ENCODE measurements around the gene ALDH7A1.
"Not testable (repeated sequence)": the region's sequence is repeated elsewhere in the genome, so short reads cannot be mapped to it uniquely, and the experiment has no call there.

Gene ALDH7A1

DNA sequence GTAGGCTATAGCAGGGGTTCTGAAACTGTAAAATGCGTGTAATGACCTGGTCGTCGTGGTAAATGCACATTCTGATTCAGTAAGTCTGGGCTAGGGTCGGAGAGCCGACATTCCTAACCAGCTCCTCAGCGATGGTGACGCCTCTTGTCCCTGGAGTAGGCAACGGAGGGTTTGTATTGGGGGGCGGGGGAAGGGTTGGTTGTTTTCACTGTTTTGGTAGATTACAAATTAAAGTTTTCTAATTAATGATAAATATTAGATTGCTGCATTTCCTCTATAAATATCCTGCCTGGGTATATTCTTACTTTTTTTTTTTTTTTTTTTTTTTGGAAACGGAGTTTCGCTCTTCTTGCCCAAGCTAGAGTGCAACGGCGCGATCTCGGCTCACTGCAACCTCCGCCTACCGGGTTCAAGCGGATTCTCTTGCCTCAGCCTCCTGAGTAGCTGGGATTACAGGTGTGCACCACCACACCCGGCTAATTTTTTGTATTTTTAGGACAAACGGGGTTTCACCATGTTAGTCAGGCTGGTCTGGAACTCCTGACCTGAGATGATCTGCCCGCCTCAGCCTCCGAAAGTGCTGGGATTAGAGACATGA lies 566 bp upstream of the ALDH7A1 start:
- DNase-seq (ENCODE audit: low read depth in 3 of 3, low spot score in 1 of 3) = no peak

DNA sequence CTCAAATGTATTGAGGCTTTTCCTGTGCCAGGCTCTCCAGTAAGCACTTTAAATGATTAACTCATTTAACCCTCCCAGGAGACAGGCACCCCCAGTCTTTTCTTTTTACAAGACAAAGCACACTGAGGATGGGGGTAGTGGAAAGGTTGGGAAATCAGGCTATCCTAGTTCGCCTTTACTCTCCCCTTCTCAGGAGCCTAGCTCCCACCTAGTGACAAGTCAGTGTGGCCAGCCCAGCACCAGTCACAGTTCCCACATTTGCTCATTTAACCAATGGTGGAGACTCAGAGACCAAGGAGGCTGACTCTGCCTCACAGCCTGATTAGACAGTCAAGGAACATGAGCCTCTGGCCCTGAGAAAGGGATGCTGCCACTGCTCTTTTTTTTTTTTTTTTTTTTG lies 3.5 kb downstream of the ALDH7A1 start:
- no peak for DNase-seq (ENCODE audit: low read depth in 3 of 3, low spot score in 1 of 3)

DNA sequence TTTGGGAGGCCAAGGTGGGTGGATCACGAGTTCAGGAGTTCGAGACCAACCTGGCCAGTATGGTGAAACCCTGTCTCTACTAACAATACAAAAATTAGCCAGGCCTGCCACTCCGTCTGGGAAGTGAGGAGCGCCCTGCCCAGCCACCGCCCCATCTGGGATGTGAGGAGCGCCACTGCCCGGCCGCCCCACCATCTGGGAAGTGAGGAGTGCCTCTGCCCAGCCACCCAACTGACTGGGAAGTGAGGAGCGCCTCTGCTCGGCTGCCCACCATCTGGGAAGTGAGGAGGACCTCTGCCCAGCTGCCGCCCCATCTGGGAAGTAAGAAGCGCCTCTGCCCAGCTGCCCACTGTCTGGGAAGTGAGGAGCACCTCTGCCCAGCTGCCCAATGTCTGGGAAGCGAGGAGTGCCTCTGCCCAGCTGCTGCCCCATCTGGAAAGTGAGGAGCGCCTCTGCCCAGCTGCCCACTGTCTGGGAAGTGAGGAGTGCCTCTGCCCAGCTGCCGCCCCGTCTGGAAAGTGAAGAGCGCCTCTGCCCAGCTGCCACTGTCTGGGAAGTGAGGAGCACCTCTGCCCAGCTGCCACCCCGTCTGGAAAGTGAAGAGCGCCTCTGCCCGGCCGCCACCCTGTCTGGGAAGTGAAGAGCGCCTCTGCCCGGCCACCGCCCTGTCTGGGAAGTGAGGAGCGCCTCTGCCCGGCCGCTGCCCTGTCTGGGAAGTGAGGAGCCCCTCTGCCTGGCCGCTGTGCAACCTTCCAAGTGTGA lies 5.3 kb downstream of the ALDH7A1 start:
- DNase-seq (ENCODE audit: low read depth in 3 of 3, low spot score in 1 of 3) = no peak

DNA sequence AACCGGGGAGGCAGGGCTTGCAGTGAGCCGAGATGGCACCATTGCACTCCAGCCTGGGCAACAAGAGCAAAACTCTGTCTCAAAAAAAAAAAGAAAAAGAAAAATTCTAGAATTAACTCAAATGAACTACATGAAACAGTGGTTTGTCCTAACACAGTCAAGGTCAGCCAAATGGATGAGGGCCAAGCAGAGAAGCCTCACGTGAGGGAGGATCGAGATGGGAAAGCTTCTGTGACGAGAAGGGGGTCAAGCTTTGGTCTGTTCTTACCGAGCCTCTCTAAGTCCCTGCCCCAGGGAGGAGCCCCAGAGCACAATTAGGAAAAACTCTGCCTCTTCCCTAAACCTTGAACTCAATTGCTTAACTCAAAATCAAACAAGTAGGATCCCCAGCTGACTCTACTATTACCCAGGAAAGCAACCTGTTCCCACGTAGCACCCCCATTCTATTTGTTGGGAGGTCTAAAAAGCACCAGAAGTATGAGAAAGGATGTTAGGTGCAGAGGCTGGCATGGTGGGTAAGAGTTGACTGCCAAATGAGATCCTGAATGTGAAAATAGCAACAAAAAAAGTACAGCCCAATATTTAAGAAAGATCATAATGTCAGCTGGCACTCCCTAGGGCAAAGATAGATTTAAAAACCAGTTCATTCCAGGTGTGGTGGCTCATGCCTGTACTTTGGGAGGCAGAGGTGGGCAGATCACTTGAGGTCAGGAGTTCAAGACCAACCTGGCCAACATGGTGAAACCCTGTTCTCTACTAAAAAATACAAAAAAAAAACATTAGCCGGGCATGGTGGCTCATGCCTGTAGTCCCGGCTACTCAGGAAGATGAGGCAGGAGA lies 7.2 kb downstream of the ALDH7A1 start:
- DNase-seq (ENCODE audit: low read depth in 3 of 3, low spot score in 1 of 3) = no peak

DNA sequence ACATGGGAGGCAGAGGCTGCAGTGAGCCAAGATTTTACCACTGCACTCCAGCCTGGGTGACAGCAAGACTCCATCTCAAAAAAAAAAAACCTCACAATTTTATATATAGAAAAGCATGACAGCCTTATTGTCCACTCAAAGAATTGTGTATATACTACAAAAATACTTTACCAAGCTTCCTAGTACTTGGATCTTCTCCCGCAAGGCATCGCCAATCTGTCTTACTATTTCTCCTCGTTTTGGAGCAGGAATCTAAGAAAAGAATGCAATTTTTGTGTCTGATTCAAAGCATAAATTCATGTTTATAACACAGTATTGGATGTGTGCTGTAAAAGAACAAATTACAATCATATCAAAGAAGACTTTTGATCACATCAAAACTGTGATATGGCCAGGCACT lies 11.3 kb downstream of the ALDH7A1 start:
- no peak for DNase-seq (ENCODE audit: low read depth in 3 of 3, low spot score in 1 of 3)

DNA sequence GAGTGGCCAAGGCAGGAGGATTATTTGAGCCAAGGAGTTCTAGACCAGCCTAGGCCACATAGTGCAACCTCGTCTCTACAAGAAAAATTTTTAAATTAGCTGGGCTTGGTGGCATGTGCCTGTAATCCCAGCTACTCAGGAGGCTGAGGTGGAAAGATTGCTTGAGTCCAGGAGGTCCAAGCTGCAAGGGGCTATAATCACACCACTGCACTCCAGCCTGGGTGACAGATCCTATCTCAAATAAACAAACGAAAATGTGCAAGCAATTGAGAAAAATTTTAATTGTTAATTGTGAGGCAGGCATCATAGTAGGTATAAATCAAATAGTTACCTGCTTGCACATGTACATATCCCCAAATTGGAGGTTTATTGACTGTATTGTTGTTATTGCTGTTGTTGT lies 15.3 kb downstream of the ALDH7A1 start:
- no peak for DNase-seq (ENCODE audit: low read depth in 3 of 3, low spot score in 1 of 3)

DNA sequence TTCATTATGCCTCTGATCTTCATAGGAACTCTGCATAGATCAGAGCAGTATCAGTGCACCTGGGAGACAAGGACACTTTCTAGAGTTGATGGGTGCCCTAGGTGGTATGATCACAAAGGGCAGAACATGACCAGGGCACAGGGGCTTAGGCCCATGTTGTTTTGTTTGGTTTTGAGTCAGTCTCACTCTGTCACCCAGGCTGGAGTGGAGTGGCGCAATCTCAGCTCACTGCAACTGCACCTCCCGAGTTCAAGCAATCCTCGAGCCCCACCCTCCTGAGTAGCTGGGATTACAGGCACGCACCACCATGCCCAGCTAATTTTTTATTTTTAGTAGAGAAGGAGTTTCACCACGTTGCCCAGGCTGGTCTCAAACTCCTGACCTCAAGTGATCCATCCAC lies 17.6 kb downstream of the ALDH7A1 start:
- DNase-seq (ENCODE audit: low read depth in 3 of 3, low spot score in 1 of 3) = no peak

DNA sequence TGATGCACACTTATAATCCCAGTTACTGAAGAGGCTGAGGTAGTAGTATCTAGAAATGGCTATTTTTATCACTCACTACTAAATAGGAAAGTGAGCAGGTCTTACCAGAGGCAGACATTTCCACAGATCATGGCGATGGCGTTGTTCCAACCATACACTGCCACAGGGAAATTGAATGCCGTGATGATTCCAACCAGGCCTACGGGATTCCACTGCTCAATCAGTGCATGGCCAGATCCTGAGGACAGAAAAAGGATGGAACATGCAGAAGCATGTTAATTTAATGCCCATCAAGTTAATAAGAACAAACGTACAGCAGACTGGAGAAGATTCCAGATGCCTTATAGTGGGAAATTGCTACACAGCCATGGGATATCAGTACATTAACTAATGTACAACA lies 18.0 kb downstream of the ALDH7A1 start:
- DNase-seq (ENCODE audit: low read depth in 3 of 3, low spot score in 1 of 3) = no peak

DNA sequence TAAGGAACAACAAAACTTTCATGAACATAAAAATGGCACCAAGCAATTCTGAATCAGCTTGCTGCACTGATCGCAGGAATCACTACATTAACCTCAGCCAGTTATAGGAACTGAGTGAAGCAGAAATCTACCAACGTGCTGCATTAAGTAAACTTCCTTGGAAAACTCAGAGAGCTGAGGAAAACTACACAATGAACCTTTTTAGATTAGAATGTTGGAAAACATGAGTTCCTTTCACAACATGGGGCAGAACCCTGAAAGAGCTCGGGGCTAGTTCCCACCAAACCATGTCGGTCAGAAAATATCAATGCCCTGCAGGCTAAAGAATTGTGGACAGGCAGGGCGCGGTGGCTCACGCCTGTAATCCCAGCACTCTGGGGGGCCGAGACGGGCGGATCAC lies 19.4 kb downstream of the ALDH7A1 start:
- DNase-seq (ENCODE audit: low read depth in 3 of 3, low spot score in 1 of 3) = no peak

DNA sequence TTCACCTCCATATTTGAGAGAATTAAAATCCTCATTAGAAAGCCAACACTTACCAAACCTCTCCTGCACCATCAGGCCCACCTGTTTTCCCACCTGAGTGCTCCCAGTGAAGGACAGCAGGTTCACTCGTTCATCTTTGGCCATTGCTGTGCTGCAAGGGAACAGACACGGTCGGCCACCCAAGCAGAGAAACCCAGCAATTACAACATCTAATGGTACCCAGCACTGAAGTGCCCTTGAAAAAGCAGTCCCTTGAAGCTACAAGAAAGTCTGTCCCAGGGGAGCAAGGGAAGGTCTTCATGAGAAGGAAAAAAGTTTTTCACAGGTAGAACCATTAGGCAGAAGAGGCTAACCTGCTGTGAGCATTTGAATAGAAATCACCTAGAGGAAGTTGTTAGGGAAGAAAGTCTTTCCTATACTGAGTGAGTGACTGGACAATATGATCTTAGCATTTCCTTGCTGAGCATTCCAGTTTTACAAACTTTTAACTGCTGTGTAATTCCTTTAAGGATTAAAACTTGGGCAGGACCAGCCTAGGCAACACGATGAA lies 26.7 kb downstream of the ALDH7A1 start:
- DNase-seq (ENCODE audit: low read depth in 3 of 3, low spot score in 1 of 3) = no peak

DNA sequence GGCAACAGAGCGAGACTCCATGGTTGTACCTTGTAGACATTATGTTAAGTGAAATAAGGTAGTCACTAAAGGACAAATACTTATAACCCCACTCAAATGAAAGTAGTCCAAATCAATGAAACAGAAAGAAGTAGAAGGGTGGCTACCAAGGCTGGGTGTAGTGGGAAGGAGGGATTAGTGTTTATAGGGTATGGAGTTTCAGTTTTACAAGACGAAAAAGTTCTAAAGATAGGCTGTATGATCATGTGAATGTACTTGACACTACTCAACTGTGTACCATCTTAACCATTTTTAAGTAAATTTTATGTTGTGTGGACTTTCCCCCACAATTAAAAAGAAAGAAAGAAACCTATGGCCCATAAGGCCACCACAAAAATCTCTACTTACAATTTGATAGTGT lies 32.2 kb downstream of the ALDH7A1 start:
- no peak for DNase-seq (ENCODE audit: low read depth in 3 of 3, low spot score in 1 of 3)

DNA sequence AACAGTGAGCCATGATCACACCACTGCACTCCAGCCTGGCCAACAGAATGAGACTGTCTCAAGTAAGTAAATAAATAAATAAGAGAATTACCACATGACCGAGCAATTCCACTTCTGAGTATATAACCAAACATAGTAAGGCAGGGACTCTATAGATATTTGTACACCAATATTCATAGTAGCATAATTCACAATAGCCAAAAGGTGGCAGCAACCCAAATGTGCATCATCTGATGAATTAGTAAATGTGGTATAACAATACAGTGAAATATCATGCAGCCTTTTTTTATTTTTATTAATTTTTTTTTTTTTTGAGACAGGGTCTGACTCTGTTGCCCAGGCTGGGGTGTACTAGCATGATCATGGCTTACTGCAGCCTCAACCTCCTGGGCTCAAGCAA lies 33.1 kb downstream of the ALDH7A1 start:
- no peak for DNase-seq (ENCODE audit: low read depth in 3 of 3, low spot score in 1 of 3)

DNA sequence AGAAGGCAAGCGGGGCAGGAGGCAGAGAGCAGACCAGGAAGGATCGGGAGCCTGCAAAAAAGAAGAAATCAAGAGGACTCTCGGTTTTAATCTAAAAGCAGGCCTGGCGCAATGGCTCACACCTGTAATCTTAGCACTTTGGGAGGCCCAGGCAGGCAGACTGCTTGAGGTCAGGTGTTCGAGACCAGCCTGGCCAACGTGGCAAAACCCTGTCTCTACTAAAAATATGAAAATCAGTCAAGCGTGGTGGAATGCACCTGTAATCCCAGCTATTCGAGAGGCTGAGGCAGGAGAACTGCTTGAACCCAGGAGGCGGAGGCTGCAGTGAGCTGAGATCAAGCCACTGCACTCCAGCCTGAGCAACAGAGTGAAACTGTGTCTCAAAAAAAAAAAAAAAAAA lies 39.9 kb downstream of the ALDH7A1 start:
- not testable (repeated sequence) for DNase-seq (ENCODE audit: low read depth in 3 of 3, low spot score in 1 of 3)

DNA sequence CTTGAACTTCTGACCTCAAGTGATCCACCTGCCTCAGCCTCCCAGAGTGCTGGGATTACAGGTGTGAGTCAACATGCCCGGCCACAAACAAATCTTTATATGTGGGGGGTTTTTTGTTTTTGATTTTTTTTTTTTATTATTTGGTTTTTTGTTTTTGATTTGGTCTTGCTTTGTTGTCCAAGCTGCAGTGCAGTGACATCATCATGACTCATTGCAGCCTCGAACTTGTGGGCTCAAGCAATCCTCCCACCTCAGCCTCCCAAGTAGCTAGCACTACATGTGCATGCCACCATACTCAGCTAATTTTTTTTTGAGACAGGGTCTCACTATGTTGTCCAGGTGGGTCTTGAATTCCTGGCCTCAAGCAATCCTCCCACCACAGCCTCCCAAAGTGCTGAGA lies 42.4 kb downstream of the ALDH7A1 start:
- DNase-seq (ENCODE audit: low read depth in 3 of 3, low spot score in 1 of 3) = no peak

DNA sequence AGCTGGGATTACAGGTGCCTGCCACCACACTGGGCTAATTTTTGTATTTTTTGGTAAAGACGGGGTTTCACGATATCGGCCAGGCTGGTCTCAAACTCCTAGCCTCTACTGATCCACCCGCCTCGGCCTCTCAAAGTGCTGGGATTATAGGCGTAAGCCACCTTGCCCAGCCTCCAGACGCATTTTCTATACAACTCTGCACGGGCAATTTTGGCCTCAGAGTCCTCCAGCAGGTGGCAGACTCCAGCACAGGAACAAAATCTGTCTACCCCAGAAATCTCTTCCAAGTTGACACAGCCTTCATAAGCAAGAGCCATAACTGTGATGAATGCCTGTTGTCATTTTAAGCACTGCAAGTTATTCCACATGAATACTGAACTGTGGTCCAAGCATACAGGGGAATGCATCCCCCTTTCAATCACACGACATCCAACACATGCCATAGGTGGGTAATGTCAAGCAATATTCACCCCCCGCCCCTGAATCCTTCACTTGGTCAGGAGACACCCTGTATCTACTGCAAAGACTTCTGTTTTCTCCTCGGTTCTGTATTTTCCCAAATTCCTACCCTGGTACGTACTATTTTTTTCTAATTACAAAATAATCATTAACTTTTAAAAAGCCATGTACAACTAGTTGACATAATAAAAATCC lies 50.8 kb downstream of the ALDH7A1 start:
- DNase-seq (ENCODE audit: low read depth in 3 of 3, low spot score in 1 of 3) = peak in 1 of 3 donors; percentile 3

DNA sequence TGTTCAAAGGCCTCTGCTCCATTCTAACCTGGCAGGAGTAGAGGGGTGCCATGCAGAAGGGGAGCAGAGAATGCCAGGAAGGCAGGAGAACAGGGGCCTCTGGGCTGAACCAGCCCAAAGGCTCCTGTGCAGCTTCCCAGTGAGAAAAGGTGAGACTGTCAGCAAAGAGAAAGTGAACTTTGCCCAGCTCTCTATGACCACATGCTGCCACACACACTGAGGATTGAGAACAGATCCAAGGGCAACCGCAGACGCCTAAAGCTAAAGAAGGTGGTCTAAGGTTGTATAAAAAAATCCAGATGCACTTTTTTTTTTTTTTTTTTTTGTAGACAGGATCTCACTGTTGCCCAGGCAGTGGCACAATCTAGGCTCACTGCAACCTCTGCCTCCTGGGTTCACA lies 51.4 kb downstream of the ALDH7A1 start:
- no peak for DNase-seq (ENCODE audit: low read depth in 3 of 3, low spot score in 1 of 3)

DNA sequence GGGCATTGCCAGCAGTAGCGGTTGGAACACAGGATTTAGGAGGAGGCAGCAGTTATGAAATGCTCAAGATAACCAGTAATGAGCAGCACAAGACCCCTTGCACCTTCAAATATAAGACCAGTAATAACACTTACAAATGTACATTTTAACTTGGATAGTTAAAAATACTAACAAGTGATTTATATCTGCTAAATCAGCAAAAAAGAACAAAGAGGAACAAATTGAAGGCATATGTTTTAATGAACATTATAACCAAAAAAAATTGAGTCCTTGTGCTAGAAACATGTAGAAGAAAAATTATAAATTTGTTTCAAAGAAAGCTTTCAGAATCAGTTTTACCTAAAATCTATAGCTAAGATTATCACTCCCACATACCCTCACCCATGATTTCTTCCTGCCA lies 52.0 kb downstream of the ALDH7A1 start:
- no peak for DNase-seq (ENCODE audit: low read depth in 3 of 3, low spot score in 1 of 3)

DNA sequence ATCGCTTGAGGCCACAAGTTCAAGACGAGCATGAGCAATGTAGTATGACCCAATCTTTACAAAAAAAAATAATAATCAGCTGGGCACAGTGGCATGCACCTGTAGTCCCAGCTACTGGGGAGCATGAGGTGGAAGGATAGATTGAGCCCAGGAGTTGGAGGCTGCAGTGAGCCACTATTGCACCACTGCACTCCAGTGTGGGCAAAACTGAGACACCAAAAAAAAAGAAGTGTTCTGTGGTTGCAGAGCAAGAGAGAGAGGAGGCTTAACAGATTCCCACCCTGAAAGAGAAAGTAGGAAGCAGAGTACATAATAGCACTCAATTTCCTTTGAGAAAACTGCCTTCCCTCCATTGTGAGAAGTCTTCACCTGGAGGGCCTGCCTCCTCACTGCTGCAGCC lies 52.6 kb downstream of the ALDH7A1 start:
- no peak for DNase-seq (ENCODE audit: low read depth in 3 of 3, low spot score in 1 of 3)

DNA sequence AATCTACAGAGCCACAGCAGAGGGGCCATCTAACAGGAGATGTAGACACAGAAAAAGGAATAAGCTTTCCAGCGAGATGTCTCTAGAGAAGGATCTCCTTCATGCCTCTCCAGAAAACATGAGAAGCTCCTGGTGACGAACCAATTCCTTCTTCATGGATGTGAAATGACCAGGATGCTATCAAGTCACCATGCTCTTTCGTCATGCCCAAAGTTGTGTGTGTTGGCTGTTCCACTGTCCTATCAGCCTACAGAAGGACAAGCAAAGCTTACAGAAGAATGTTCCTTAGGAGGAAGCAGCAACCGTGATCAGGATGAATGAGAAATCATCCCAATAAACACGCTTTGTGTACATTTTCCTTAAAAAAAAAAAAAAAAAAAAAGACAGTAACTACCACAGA lies 54.4 kb downstream of the ALDH7A1 start:
- no peak for DNase-seq (ENCODE audit: low read depth in 3 of 3, low spot score in 1 of 3)

DNA sequence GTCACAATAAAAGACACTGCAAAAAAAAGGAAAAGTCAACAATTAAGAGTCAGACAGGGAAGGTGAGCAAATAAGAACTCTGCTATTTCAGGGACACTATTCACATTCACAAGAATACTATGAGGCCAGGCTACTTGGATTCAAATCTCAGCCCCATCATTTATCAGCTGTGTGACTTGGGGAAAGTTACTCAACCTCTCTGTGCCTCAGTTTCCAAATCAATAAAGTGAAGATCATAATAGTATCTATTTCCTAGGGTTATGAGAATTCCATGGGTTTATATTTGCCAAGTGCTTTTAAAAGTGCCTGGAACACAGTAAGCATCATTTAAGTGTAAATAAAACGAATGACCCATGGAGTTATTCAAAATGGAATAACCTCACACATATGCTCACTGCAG lies 56.4 kb downstream of the ALDH7A1 start:
- DNase-seq (ENCODE audit: low read depth in 3 of 3, low spot score in 1 of 3) = no peak

DNA sequence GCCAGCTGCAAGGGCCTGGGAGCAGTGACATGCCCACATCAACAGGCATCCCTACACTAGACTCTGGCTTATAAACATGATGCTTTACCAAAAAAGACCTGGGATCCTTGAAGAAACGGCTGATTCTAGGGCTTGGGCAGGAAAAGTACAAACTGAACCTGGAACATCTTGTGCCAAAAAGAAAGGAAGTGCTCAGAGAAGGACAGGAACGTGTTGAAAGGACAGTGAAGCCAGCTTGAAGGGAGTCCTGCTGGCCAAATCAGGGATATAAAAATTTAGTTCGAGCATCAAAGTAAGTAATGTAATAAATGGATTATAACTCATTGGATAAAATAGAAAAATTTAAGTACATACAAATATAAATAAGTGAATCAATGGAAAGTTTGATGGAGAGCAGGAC lies 58.1 kb downstream of the ALDH7A1 start:
- DNase-seq (ENCODE audit: low read depth in 3 of 3, low spot score in 1 of 3) = no peak

Measured in stimulated activated CD4-positive, alpha-beta T cell treated with anti-CD3 and anti-CD28 coated beads, TNF-alpha, amount 100 ng/mL, for 1 hour (primary cell).